HepG2 (cell line): Measurements from ENCODE around the gene MBTPS1. TPM values are rescaled to one million over a fixed set of nuclear protein-coding genes. Genes with fewer than 3 reads are reported as not detected.

Source experiments
- ATAC-seq: fragments of 200-7000 bp; cut with Tn5 transposase; 3 replicates; pipeline ENCODE4 v1.9.1; 2020; ENCODE audit warnings: mild to moderate bottlenecking, moderate library complexity
- BruUV-seq: library from RNA; stranded (reverse); fragments of 400-500 nt; replicated peaks from 2 replicates; lab custom pipeline; 2021; lab: Mats Ljungman, UMichigan
- CTCF ChIA-PET: fragments of 300-600 bp; formaldehyde crosslinking; extraction: SDS; loops from one replicate; lab custom pipeline; 2021; ENCODE audit warnings: low total read pairs, inconsistent platforms, low intra/inter-chr PET ratio; lab: Yijun Ruan, JAX
- POLR2A ChIA-PET: fragments of 350-600 bp; sonication (Branson Sonifier 250); formaldehyde crosslinking; loops from one replicate; lab custom pipeline; 2020; ENCODE audit warnings: antibody characterized with exemption, inconsistent platforms; lab: Yijun Ruan, JAX
- DNase-seq: peaks from one replicate; pipeline ENCODE4 v3.0.0-alpha.2; 2015; ENCODE audit warnings: low spot score
- FAIRE-seq: peaks from 3 replicates; lab custom pipeline; 2011; peaks lifted over from hg19 to GRCh38; lab: Jason Lieb, UNC
- H2AFZ ChIP-seq: one replicate; pipeline ENCODE4 v1.6.1; 2011; ENCODE audit warnings: low read length, inconsistent platforms
- H3K27ac ChIP-seq: fragments of 300-600 bp; 3 replicates; pipeline ENCODE4 v1.8.0; 2011; ENCODE audit warnings: mixed run types, mild to moderate bottlenecking, mixed read lengths, low read length, inconsistent platforms; ENCODE audit not compliant: insufficient read depth; ENCODE audit errors: extremely low read length
- H3K27me3 ChIP-seq, 2 experiments: fragments of 200-600 bp in 1 of 2; 2 replicates in 1 of 2; 3 replicates in 1 of 2; pipeline versions ENCODE4 v1.6.0 to v1.8.0; 2011; ENCODE audit warnings: low read length in 2 of 2, mild to moderate bottlenecking in 2 of 2, moderate library complexity in 2 of 2, inconsistent platforms in 1 of 2; ENCODE audit not compliant: insufficient read depth in 2 of 2, control insufficient read depth in 1 of 2
- H3K36me3 ChIP-seq, 2 experiments: fragments of 200-600 bp in 1 of 2; replicated peaks in 1 of 2; 2 replicates in 1 of 2; 3 replicates in 1 of 2; pipeline versions ENCODE4 v1.5.1 to v1.8.0; 2011; ENCODE audit warnings: low read length in 2 of 2, inconsistent platforms in 1 of 2; ENCODE audit not compliant: insufficient read depth in 2 of 2, control insufficient read depth in 1 of 2
- H3K4me1 ChIP-seq: 2 replicates; pipeline ENCODE4 v1.5.1; 2012; ENCODE audit warnings: low read length, inconsistent platforms; ENCODE audit not compliant: insufficient read depth
- H3K4me2 ChIP-seq: 2 replicates; pipeline ENCODE4 v1.6.0; 2011; ENCODE audit warnings: low read depth, low read length, inconsistent platforms
- H3K4me3 ChIP-seq, 3 experiments: fragments of 200-600 bp in 1 of 3; sonication (generic), shearing (Covaris generic) in 1 of 3; replicated peaks in 1 of 3; 2 replicates each; pipeline ENCODE4 v1.5.1; 2011 to 2016; ENCODE audit warnings: low read length in 3 of 3, inconsistent platforms in 2 of 3, low read depth in 2 of 3, mild to moderate bottlenecking in 2 of 3, control low read depth in 1 of 3, mixed read lengths in 1 of 3; ENCODE audit not compliant: insufficient read depth in 1 of 3
- H3K79me2 ChIP-seq: one replicate; pipeline ENCODE4 v1.6.1; 2011; ENCODE audit warnings: low read length, inconsistent platforms; ENCODE audit not compliant: insufficient read depth
- H3K9ac ChIP-seq: 2 replicates; pipeline ENCODE4 v1.6.0; 2011; ENCODE audit warnings: mild to moderate bottlenecking, low read depth, low read length, inconsistent platforms; ENCODE audit not compliant: insufficient read depth
- H3K9me3 ChIP-seq: 2 replicates; pipeline ENCODE4 v1.5.1; 2012; ENCODE audit warnings: mild to moderate bottlenecking, low read length
- H4K20me1 ChIP-seq: 2 replicates; pipeline ENCODE4 v1.6.0; 2011; ENCODE audit warnings: inconsistent platforms, mild to moderate bottlenecking, low read length, moderate library complexity; ENCODE audit not compliant: insufficient read depth
- ATF7 ChIP-seq, 2 experiments: fragments of 450-650 bp in 1 of 2; sonication (generic) in 1 of 2; formaldehyde crosslinking in 1 of 2; IDR thresholded peaks; 2 replicates each; pipeline versions ENCODE4 v1.4.0 to v1.6.1; 2016 to 2020; ENCODE audit warnings: antibody characterized with exemption in 1 of 2, mild to moderate bottlenecking in 1 of 2, missing genetic modification reagents in 1 of 2
- DBP ChIP-seq: sonication (generic); formaldehyde crosslinking; IDR thresholded peaks from 2 replicates; pipeline ENCODE4 v1.4.0; 2020; ENCODE audit warnings: missing genetic modification reagents; ENCODE audit errors: not compliant biosample characterization
- HMGA1 ChIP-seq: sonication (generic); formaldehyde crosslinking; conservative IDR thresholded peaks from 2 replicates; pipeline ENCODE4 v1.4.0; 2020; ENCODE audit warnings: missing genetic modification reagents
- HNRNPUL1 ChIP-seq: fragments of 200-400 bp; formaldehyde crosslinking; IDR thresholded peaks from 2 replicates; pipeline ENCODE4 v1.6.1; 2017; ENCODE audit warnings: low read depth, mild to moderate bottlenecking, low read length, moderate library complexity
- IKZF5 ChIP-seq: IDR thresholded peaks from 2 replicates; pipeline ENCODE4 v1.6.1; 2018; ENCODE audit warnings: missing genetic modification reagents, mild to moderate bottlenecking, missing compliant biosample characterization
- MTA1 ChIP-seq: sonication (generic); formaldehyde crosslinking; IDR thresholded peaks from 2 replicates; pipeline ENCODE4 v1.4.0; 2020; ENCODE audit warnings: missing genetic modification reagents, mild to moderate bottlenecking, borderline replicate concordance
- NFYB ChIP-seq: sonication (generic); formaldehyde crosslinking; IDR thresholded peaks from 2 replicates; pipeline ENCODE4 v1.4.0; 2020; ENCODE audit warnings: missing genetic modification reagents
- NONO ChIP-seq, 2 experiments: fragments of 450-650 bp in 1 of 2; sonication (generic) in 1 of 2; formaldehyde crosslinking in 1 of 2; IDR thresholded peaks in 1 of 2; conservative IDR thresholded peaks in 1 of 2; 2 replicates each; pipeline versions ENCODE4 v1.6.1 to v1.8.0; 2017 to 2022; ENCODE audit warnings: mild to moderate bottlenecking in 1 of 2, missing genetic modification reagents in 1 of 2, moderate library complexity in 1 of 2
- RBM39 ChIP-seq: fragments of 200-400 bp; formaldehyde crosslinking; IDR thresholded peaks from one replicate; pipeline ENCODE4 v1.6.1; 2018; ENCODE audit warnings: antibody characterized with exemption, mild to moderate bottlenecking, low read depth, low read length; ENCODE audit not compliant: poor library complexity, severe bottlenecking
- RFX3 ChIP-seq: IDR thresholded peaks from 2 replicates; pipeline ENCODE4 v1.6.1; 2016; ENCODE audit warnings: missing biosample characterization, missing genetic modification reagents
- RFX5 ChIP-seq: IDR thresholded peaks from 2 replicates; pipeline ENCODE4 v1.6.1; 2011; ENCODE audit warnings: low read depth, low read length, improper control_type of control experiment
- SPEN ChIP-seq: sonication (generic); formaldehyde crosslinking; IDR thresholded peaks from 2 replicates; pipeline ENCODE4 v1.5.1; 2020; ENCODE audit warnings: low read depth, mild to moderate bottlenecking, missing genetic modification reagents
- ZFP1 ChIP-seq: IDR thresholded peaks from 2 replicates; pipeline ENCODE4 v1.6.1; 2016
- ZFP37 ChIP-seq: sonication (generic); formaldehyde crosslinking; IDR thresholded peaks from 2 replicates; pipeline ENCODE4 v1.4.0; 2020; ENCODE audit warnings: missing genetic modification reagents, borderline replicate concordance
- ZNF317 ChIP-seq: sonication (generic); formaldehyde crosslinking; IDR thresholded peaks from 2 replicates; pipeline ENCODE4 v1.5.0; 2020; ENCODE audit warnings: mild to moderate bottlenecking, missing genetic modification reagents
- ZNF33A ChIP-seq: sonication (generic); formaldehyde crosslinking; IDR thresholded peaks from 2 replicates; pipeline ENCODE4 v1.5.1; 2020; ENCODE audit warnings: missing genetic modification reagents, mild to moderate bottlenecking, moderate library complexity, borderline replicate concordance
- ZNF34 ChIP-seq: sonication (generic); formaldehyde crosslinking; IDR thresholded peaks from 2 replicates; pipeline ENCODE4 v1.4.0; 2020; ENCODE audit warnings: mild to moderate bottlenecking, missing genetic modification reagents, borderline replicate concordance
- ZNF512B ChIP-seq: sonication (generic); formaldehyde crosslinking; IDR thresholded peaks from 2 replicates; pipeline ENCODE4 v1.5.1; 2020; ENCODE audit warnings: missing genetic modification reagents, mild to moderate bottlenecking, borderline replicate concordance
- ZNF644 ChIP-seq: IDR thresholded peaks from 2 replicates; pipeline ENCODE4 v1.6.1; 2016; ENCODE audit warnings: low read depth
- ZNF780A ChIP-seq: sonication (generic); formaldehyde crosslinking; IDR thresholded peaks from 2 replicates; pipeline ENCODE4 v1.8.0; 2022; ENCODE audit warnings: mild to moderate bottlenecking, missing genetic modification reagents, moderate library complexity
- WGBS: methylation state at CpG from one replicate; pipeline ENCODE4 v1.1.6; 2017; ENCODE audit warnings: low lambda C conversion rate; 5-methylcytosine and 5-hydroxymethylcytosine counted together
- in situ Hi-C: cut with HindIII; loops from 2 replicates; pipeline ENCODE4 v1.10.0; 2017; ENCODE audit warnings: low pct_unique_long_range_greater_than_20kb; ENCODE audit not compliant: extremely low pct_ligation_motif_present
- intact Hi-C: fragments of 100-400 bp; cut with micrococcal nuclease; formaldehyde crosslinking; loops from one replicate; pipeline ENCODE4 v1.10.0; 2022; ENCODE audit not compliant: unreplicated experiment
- polyA plus RNA-seq, 8 experiments: library from polyadenylated mRNA; depleted of rRNA in 3 of 8; stranded (reverse) in 7 of 8; unstranded in 1 of 8; fragments of >200 nt; fragmentation: Illumina TruSeq in 4 of 8; extraction: Trizol in 4 of 8; gene quantifications; 2 replicates each; pipeline versions ENCODE4 v1.2.1 to v1.2.3, GENCODE V29; 2011 to 2016; ENCODE audit warnings: low read depth in 4 of 8, missing spikeins in 1 of 8, mixed read lengths in 1 of 8; ENCODE audit not compliant: insufficient read depth in 1 of 8
- total RNA-seq, 5 experiments: library from RNA; depleted of rRNA; stranded (reverse); fragments of >200 nt; fragmentation: Illumina TruSeq; extraction: Trizol; gene quantifications; 2 replicates each; pipeline ENCODE4 v1.2.3, GENCODE V29; 2016; ENCODE audit warnings: low read depth in 1 of 5

The MBTPS1 gene
- total and polyA plus RNA-seq, 2 of the 13 experiments (the other 11 are each of a cell fraction or from before 2014, with no cell fraction given), result 56.7 to 91.3 TPM

- Histone ChIP-seq H3K27me3 (peaks cover 4 to 41% of the 10 kb centered on the region in 2 experiments; a peak in 4 of 5 replicates), H3K9ac (no peak overlapping the region), H2AFZ (no peak overlapping the region), H3K4me3 (no peak overlapping the region), H3K9me3 (no peaks in the 10 kb centered on the region), H4K20me1 (no peaks in the 10 kb centered on the region), H3K36me3 (no peaks in the 10 kb centered on the region), H3K79me2 (no peaks in the 10 kb centered on the region), H3K4me2 (no peak overlapping the region), H3K27ac (no peak overlapping the region), H3K4me1 (peaks cover 1% of the 10 kb centered on the region)
- POLR2A ChIA-PET, result no interaction called here
- intact Hi-C loops, result no loop called here
- DNase-seq (no peak), FAIRE-seq (no peak), ATAC-seq (no peak)
- WGBS, result 63% methylated on average over 11 of the region's 15 CpGs
- CTCF ChIA-PET, result no interaction called here
- TF ChIP-seq ZNF512B (CRISPR knock-in tag), result no peak
- no peak for TF ChIP-seq ZFP37 (CRISPR knock-in tag)
- no peak for TF ChIP-seq ZNF34 (CRISPR knock-in tag)
- no peak for TF ChIP-seq MTA1
- no peak for TF ChIP-seq RBM39
- TF ChIP-seq NFYB, result no peak
- TF ChIP-seq DBP (CRISPR knock-in tag), result no peak
- no peak for TF ChIP-seq IKZF5 (CRISPR knock-in tag)
- TF ChIP-seq ZNF33A (CRISPR knock-in tag), result no peak
- no peak for TF ChIP-seq ZFP1 (CRISPR knock-in tag)
- TF ChIP-seq HMGA1, result no peak
- TF ChIP-seq HNRNPUL1, result no peak
- TF ChIP-seq SPEN (CRISPR knock-in tag), result no peak
- TF ChIP-seq ZNF317, result no peak
- no peak for TF ChIP-seq ZNF644 (CRISPR knock-in tag)
- no peak for TF ChIP-seq RFX3 (CRISPR knock-in tag)
- TF ChIP-seq RFX5, result no peak
- TF ChIP-seq NONO (IDR thresholded peaks at IDR 0.05), result no peak
- TF ChIP-seq NONO (CRISPR knock-in tag; conservative IDR thresholded peaks at IDR 0.05), result no peak
- TF ChIP-seq ATF7 (IDR thresholded peaks at IDR 0.05), result no peak
- no peak for TF ChIP-seq ATF7 (CRISPR knock-in tag; IDR thresholded peaks at IDR 0.05)
- no peak for TF ChIP-seq ZNF780A
- in situ Hi-C loops, result no loop called here
- BruUV-seq, result no TSS peak
Measured at GRCh38 chr16:84032458-84033178, 84.1 kb downstream of the MBTPS1 start.
